PC-3 (cell line): ENCODE measurements around the gene AFAP1L2.

Experiments used
- CTCF ChIP-seq: fragments of 300-600 bp; sonication (generic); conservative IDR thresholded peaks from 2 replicates; pipeline ENCODE4 v1.5.1; 2017; ENCODE audit warnings: antibody characterized with exemption, low read depth, mild to moderate bottlenecking, low read length
- EZH2 ChIP-seq: fragments of 300-600 bp; sonication (generic); IDR thresholded peaks from one replicate; pipeline ENCODE4 v1.6.1; 2017; ENCODE audit warnings: antibody characterized with exemption, mild to moderate bottlenecking, low read length; ENCODE audit not compliant: unreplicated experiment
- EZH2phosphoT487 ChIP-seq: fragments of 300-600 bp; sonication (generic); IDR thresholded peaks from 2 replicates; pipeline ENCODE4 v1.6.1; 2018; ENCODE audit warnings: mild to moderate bottlenecking, antibody characterized with exemption, low read length, borderline replicate concordance

- TF ChIP-seq CTCF (no peak), EZH2phosphoT487 (no peak), EZH2 (no peak)
Measured at GRCh38 chr10:114260366-114260765, 143.9 kb downstream of the AFAP1L2 start.
